ENCODE data around the gene SCAP. TPM values are rescaled to one million over a fixed set of nuclear protein-coding genes. Genes with fewer than 3 reads are reported as not detected.

SCAP gene
- total and polyA plus RNA-seq, 2 of the 13 experiments (the other 11 are each of a cell fraction or from before 2014, with no cell fraction given) = 40.4 to 53.3 TPM

DNA sequence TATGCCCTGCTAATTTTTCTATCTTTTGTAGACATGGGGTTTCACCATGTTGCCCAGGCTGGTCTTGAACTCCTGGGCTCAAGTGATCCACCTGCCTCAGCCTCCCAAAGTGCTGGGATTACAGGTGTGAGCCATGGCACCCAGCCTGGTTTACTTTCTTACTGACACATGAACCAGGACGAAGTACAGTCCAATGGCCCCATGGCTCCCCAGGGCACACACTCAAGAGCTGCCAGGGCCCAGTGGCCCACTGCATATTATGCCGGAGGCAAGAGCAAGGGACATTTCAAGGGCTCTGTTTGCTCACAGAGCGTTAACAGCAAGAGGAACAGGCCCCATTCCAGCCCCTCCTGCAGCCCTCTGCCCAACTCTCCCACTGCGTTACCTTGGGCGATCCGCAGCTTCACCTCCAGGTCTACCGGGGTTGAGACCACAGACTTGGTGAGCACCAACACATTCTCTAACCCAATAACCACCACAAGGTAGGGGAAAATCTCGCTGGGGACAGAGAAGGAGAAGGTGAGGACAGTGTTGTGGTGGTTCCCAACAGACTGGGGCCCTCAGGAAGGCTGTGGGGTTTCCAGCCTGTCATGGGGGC, 52.1 kb downstream of the SCAP start:
- Histone ChIP-seq H3K9ac (ENCODE audit: insufficient read depth, low read depth, low read length) (0 out of 2 replicates have a peak overlapping the region, but pooled peaks have one; percentile 28), H3K4me3 (replicated peaks in 1 of 3; ENCODE audit: insufficient read depth in 1 of 3, low read depth in 2 of 3, low read length in 3 of 3) (no peak overlapping the region), H3K4me2 (ENCODE audit: low read depth, low read length) (no peak overlapping the region), H3K27me3 (ENCODE audit: control insufficient read depth in 1 of 2, insufficient read depth in 2 of 2, low read length in 2 of 2) (no peaks in the 10 kb centered on the region), H2AFZ (ENCODE audit: low read length) (no peak overlapping the region), H4K20me1 (ENCODE audit: insufficient read depth, low read length) (peaks cover 4% of the 10 kb centered on the region; the same call in 1 of the 2 replicates), H3K4me1 (ENCODE audit: insufficient read depth, low read length) (peaks cover 52% of the 10 kb centered on the region), H3K27ac (ENCODE audit: extremely low read length, insufficient read depth, low read length) (peak overlapping the region; percentile 70), H3K79me2 (ENCODE audit: insufficient read depth, low read length) (peaks cover 5% of the 10 kb centered on the region), H3K9me3 (ENCODE audit: low read length) (no peaks in the 10 kb centered on the region), H3K36me3 (replicated peaks in 1 of 2; ENCODE audit: control insufficient read depth in 1 of 2, insufficient read depth in 2 of 2, low read length in 2 of 2) (peaks cover 22 to 41% of the 10 kb centered on the region in 2 experiments)
- in situ Hi-C loops (cut with HindIII; ENCODE audit: extremely low pct_ligation_motif_present, low pct_unique_long_range_greater_than_20kb) (loop anchor here (5.0 to 10.0 kb wide), 3 partner anchors 54 to 361 kb away; partner anchors contain the start of genes ELP6, SCAP and SMARCC1), intact Hi-C loops (cut with micrococcal nuclease; ENCODE audit: unreplicated experiment) (no loop called here)
- WGBS (ENCODE audit: low lambda C conversion rate) = 94% methylated on average over 8 of the region's 8 CpGs
- BruUV-seq (replicated peaks) = no TSS peak
- FAIRE-seq (no peak), DNase-seq (ENCODE audit: low spot score) (no peak), ATAC-seq (no peak)
- TF ChIP-seq, protein P1, sequence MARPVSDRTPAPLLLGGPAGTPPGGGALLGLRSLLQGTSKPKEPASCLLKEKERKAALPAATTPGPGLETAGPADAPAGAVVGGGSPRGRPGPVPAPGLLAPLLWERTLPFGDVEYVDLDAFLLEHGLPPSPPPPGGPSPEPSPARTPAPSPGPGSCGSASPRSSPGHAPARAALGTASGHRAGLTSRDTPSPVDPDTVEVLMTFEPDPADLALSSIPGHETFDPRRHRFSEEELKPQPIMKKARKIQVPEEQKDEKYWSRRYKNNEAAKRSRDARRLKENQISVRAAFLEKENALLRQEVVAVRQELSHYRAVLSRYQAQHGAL (CRISPR knock-in tag; IDR thresholded peaks at IDR 0.05; ENCODE audit: not compliant biosample characterization) = no peak
- TF ChIP-seq CEBPB (IDR thresholded peaks at IDR 0.05; ENCODE audit: borderline replicate concordance, low read depth, low read length) = no peak
- no peak for TF ChIP-seq RXRB (CRISPR knock-in tag; IDR thresholded peaks at IDR 0.05; ENCODE audit: borderline replicate concordance)
- no peak for TF ChIP-seq TBX2 (CRISPR knock-in tag; IDR thresholded peaks at IDR 0.05; ENCODE audit: borderline replicate concordance)
- TF ChIP-seq, protein P2, sequence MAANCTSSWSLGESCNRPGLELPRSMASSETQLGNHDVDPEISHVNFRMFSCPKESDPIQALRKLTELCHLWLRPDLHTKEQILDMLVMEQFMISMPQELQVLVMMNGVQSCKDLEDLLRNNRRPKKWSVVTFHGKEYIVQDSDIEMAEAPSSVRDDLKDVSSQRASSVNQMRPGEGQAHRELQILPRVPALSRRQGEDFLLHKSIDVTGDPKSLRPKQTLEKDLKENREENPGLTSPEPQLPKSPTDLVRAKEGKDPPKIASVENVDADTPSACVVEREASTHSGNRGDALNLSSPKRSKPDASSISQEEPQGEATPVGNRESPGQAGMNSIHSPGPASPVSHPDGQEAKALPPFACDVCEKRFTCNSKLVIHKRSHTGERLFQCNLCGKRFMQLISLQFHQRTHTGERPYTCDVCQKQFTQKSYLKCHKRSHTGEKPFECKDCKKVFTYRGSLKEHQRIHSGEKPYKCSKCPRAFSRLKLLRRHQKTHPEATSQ (CRISPR knock-in tag; IDR thresholded peaks at IDR 0.05; ENCODE audit: borderline replicate concordance) = no peak
- POLR2A ChIA-PET = interaction anchor here (1.9 to 3.5 kb wide), 3 partner anchors 19 to 51 kb away, joined by 7 to 34 read pairs (median 18); partner anchors contain the start of genes PTPN23 and SCAP
- CTCF ChIA-PET (ENCODE audit: low intra/inter-chr PET ratio, low total read pairs) = interaction anchor here (4.1 kb wide), 1 partner anchor 53 kb away, joined by 36 read pairs; the partner anchor contains the start of gene SCAP

Data from HepG2 (cell line).